PC-3 (cell line): ENCODE measurements around the gene SNCAIP.

ENCODE experiments used
- CTCF ChIP-seq: fragments of 300-600 bp; sonication (generic); conservative IDR thresholded peaks from 2 replicates; pipeline ENCODE4 v1.5.1; 2017; ENCODE audit warnings: antibody characterized with exemption, low read depth, mild to moderate bottlenecking, low read length
- EZH2 ChIP-seq: fragments of 300-600 bp; sonication (generic); IDR thresholded peaks from one replicate; pipeline ENCODE4 v1.6.1; 2017; ENCODE audit warnings: antibody characterized with exemption, mild to moderate bottlenecking, low read length; ENCODE audit not compliant: unreplicated experiment
- EZH2phosphoT487 ChIP-seq: fragments of 300-600 bp; sonication (generic); IDR thresholded peaks from 2 replicates; pipeline ENCODE4 v1.6.1; 2018; ENCODE audit warnings: mild to moderate bottlenecking, antibody characterized with exemption, low read length, borderline replicate concordance

DNA sequence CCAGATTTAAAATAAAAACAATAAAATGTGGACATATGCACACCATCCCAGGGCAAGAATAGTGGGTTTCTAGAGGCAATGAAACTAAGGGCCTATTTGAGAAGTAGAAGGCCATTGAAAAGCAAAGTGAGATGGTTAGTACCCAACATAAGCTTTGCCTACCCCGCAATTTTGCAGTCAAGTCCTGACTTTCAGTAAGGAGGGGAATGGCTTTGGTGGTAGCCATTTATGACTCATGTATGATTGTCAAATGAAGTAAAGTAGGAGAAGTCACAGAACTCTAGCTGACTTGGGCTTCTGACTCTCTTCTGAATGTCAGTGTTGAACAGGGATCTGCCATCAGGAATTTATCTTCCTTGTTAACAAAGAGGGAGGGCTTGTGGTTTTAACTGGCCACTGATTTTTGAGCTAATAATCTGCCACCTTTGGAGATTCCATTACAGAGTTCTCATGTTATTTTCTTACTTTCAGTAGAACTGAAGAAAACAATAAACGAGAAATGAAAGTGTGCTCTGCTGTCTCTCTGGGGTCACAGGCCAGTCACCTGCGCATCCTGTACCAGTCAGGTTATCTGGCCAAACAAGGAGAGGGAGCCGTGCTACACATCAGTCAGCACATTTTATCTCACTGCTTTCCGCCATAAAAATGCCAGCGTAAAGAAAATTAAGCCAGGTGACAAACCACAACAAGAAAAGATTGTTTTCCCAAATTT, 14.3 kb upstream of the SNCAIP start:
- TF ChIP-seq CTCF = no peak
- TF ChIP-seq EZH2phosphoT487 = no peak
- no peak for TF ChIP-seq EZH2
